HepG2 (cell line): Measurements from ENCODE around the gene TPM1. TPM values are rescaled to one million over a fixed set of nuclear protein-coding genes. Genes with fewer than 3 reads are reported as not detected.

Experiments
- BRD4 ChIP-seq: sonication (generic); formaldehyde crosslinking; IDR thresholded peaks from 2 replicates; pipeline ENCODE4 v1.4.0; 2020; ENCODE audit warnings: missing genetic modification reagents
- CHD2 ChIP-seq: IDR thresholded peaks from 2 replicates; pipeline ENCODE4 v1.6.1; 2011; ENCODE audit warnings: low read depth, low read length, improper control_type of control experiment
- DRAP1 ChIP-seq: IDR thresholded peaks from 2 replicates; pipeline ENCODE4 v1.6.1; 2016; ENCODE audit warnings: missing genetic modification reagents, missing compliant biosample characterization
- ELF1 ChIP-seq: sonication (generic); formaldehyde crosslinking; IDR thresholded peaks from 2 replicates; pipeline ENCODE4 v1.4.0; 2020; ENCODE audit warnings: missing genetic modification reagents
- GTF2F1 ChIP-seq: fragments of 150-350 bp; IDR thresholded peaks from 2 replicates; pipeline ENCODE4 v1.6.1; 2014; ENCODE audit warnings: low read length
- MAFK ChIP-seq, 2 experiments: IDR thresholded peaks in 1 of 2; conservative IDR thresholded peaks in 1 of 2; 2 replicates each; pipeline ENCODE4 v1.6.1; 2011; ENCODE audit warnings: improper control_type of control experiment in 2 of 2, low read length in 2 of 2
- MEF2D ChIP-seq: sonication (generic); formaldehyde crosslinking; IDR thresholded peaks from 2 replicates; pipeline ENCODE4 v1.5.1; 2020; ENCODE audit warnings: mild to moderate bottlenecking, missing genetic modification reagents
- NFE2L2 ChIP-seq: fragments of 150-350 bp; IDR thresholded peaks from 2 replicates; pipeline ENCODE4 v1.6.1; 2014; ENCODE audit warnings: low read length
- NR3C1 ChIP-seq: sonication (generic); formaldehyde crosslinking; IDR thresholded peaks from 2 replicates; pipeline ENCODE4 v1.4.0; 2020; ENCODE audit warnings: missing genetic modification reagents
- PREB ChIP-seq: sonication (generic); formaldehyde crosslinking; IDR thresholded peaks from 2 replicates; pipeline ENCODE4 v1.4.0; 2020; ENCODE audit warnings: missing genetic modification reagents
- SKIL ChIP-seq: sonication (generic); formaldehyde crosslinking; IDR thresholded peaks from 2 replicates; pipeline ENCODE4 v1.8.0; 2022; ENCODE audit warnings: missing genetic modification reagents, mild to moderate bottlenecking, moderate library complexity, borderline replicate concordance
- SP5 ChIP-seq: IDR thresholded peaks from 2 replicates; pipeline ENCODE4 v1.6.1; 2016; ENCODE audit warnings: low read depth, borderline replicate concordance
- TARDBP ChIP-seq: sonication (generic); formaldehyde crosslinking; IDR thresholded peaks from 2 replicates; pipeline ENCODE4 v1.8.0; 2022; ENCODE audit warnings: mild to moderate bottlenecking, missing genetic modification reagents
- TSC22D2 ChIP-seq: sonication (generic); formaldehyde crosslinking; IDR thresholded peaks from 2 replicates; pipeline ENCODE4 v1.5.1; 2020; ENCODE audit warnings: missing genetic modification reagents, mild to moderate bottlenecking, borderline replicate concordance
- ZBTB10 ChIP-seq: sonication (generic); formaldehyde crosslinking; IDR thresholded peaks from 2 replicates; pipeline ENCODE4 v1.4.0; 2020; ENCODE audit warnings: missing genetic modification reagents, borderline replicate concordance
- ZBTB7A ChIP-seq: sonication (generic); formaldehyde crosslinking; IDR thresholded peaks from 2 replicates; pipeline ENCODE4 v1.8.0; 2022; ENCODE audit warnings: mild to moderate bottlenecking, missing genetic modification reagents
- ZNF326 ChIP-seq: sonication (generic); formaldehyde crosslinking; IDR thresholded peaks from 2 replicates; pipeline ENCODE4 v1.4.0; 2020; ENCODE audit warnings: missing genetic modification reagents, borderline replicate concordance
- ZNF501 ChIP-seq: sonication (generic); formaldehyde crosslinking; IDR thresholded peaks from 2 replicates; pipeline ENCODE4 v1.5.1; 2020; ENCODE audit warnings: mild to moderate bottlenecking, moderate library complexity, missing genetic modification reagents
- ZNF530 ChIP-seq: sonication (generic); formaldehyde crosslinking; IDR thresholded peaks from 2 replicates; pipeline ENCODE4 v1.5.0; 2020; ENCODE audit warnings: low read depth, mild to moderate bottlenecking, missing genetic modification reagents
- ZNF552 ChIP-seq: sonication (generic); formaldehyde crosslinking; IDR thresholded peaks from 2 replicates; pipeline ENCODE4 v1.9.0; 2022; ENCODE audit warnings: missing genetic modification reagents, mild to moderate bottlenecking, borderline replicate concordance
- ZNF720 ChIP-seq: sonication (generic); formaldehyde crosslinking; IDR thresholded peaks from 2 replicates; pipeline ENCODE4 v1.4.0; 2020; ENCODE audit warnings: missing genetic modification reagents
- polyA plus RNA-seq, 8 experiments: library from polyadenylated mRNA; depleted of rRNA in 3 of 8; stranded (reverse) in 7 of 8; unstranded in 1 of 8; fragments of >200 nt; fragmentation: Illumina TruSeq in 4 of 8; extraction: Trizol in 4 of 8; gene quantifications; 2 replicates each; pipeline versions ENCODE4 v1.2.1 to v1.2.3, GENCODE V29; 2011 to 2016; ENCODE audit warnings: low read depth in 4 of 8, missing spikeins in 1 of 8, mixed read lengths in 1 of 8; ENCODE audit not compliant: insufficient read depth in 1 of 8
- total RNA-seq, 5 experiments: library from RNA; depleted of rRNA; stranded (reverse); fragments of >200 nt; fragmentation: Illumina TruSeq; extraction: Trizol; gene quantifications; 2 replicates each; pipeline ENCODE4 v1.2.3, GENCODE V29; 2016; ENCODE audit warnings: low read depth in 1 of 5
- TF ChIP-seq, protein P1 (sequence below): sonication (generic); formaldehyde crosslinking; IDR thresholded peaks from 2 replicates; pipeline ENCODE4 v1.8.0; 2022; ENCODE audit warnings: mild to moderate bottlenecking, missing genetic modification reagents

TPM1 gene
- total and polyA plus RNA-seq, 2 of the 13 experiments (the other 11 are each of a cell fraction or from before 2014, with no cell fraction given) = 98.9 to 109 TPM

- TF ChIP-seq ZNF530 (CRISPR knock-in tag) = no peak
- no peak; the same call in 1 of the 2 replicates for TF ChIP-seq DRAP1 (CRISPR knock-in tag)
- no peak for TF ChIP-seq GTF2F1
- 0 out of 2 replicates have a peak, but pooled peaks have one; percentile 41 for TF ChIP-seq BRD4 (CRISPR knock-in tag)
- TF ChIP-seq ZBTB7A (CRISPR knock-in tag) = no peak
- TF ChIP-seq TARDBP (CRISPR knock-in tag) = peak; percentile 75
- TF ChIP-seq ZNF720 (CRISPR knock-in tag) = no peak
- TF ChIP-seq SKIL (CRISPR knock-in tag) = no peak
- no peak for TF ChIP-seq ZNF326 (CRISPR knock-in tag)
- TF ChIP-seq NR3C1 (CRISPR knock-in tag) = no peak
- TF ChIP-seq ELF1 = 0 out of 2 replicates have a peak, but pooled peaks have one; percentile 20
- TF ChIP-seq SP5 = no peak
- TF ChIP-seq PREB (CRISPR knock-in tag) = no peak
- TF ChIP-seq ZBTB10 (CRISPR knock-in tag) = no peak
- no peak for TF ChIP-seq CHD2
- no peak for TF ChIP-seq NFE2L2
- TF ChIP-seq MEF2D (CRISPR knock-in tag) = no peak
- no peak for TF ChIP-seq MAFK (conservative IDR thresholded peaks at IDR 0.05 in 1 of 2, IDR thresholded peaks at IDR 0.05 in 1 of 2; ENCODE audit: low read length in 2 of 2)
- TF ChIP-seq TSC22D2 (CRISPR knock-in tag) = no peak
- TF ChIP-seq ZNF552 (CRISPR knock-in tag) = no peak
- TF ChIP-seq ZNF501 (CRISPR knock-in tag) = no peak
- TF ChIP-seq, protein P1, sequence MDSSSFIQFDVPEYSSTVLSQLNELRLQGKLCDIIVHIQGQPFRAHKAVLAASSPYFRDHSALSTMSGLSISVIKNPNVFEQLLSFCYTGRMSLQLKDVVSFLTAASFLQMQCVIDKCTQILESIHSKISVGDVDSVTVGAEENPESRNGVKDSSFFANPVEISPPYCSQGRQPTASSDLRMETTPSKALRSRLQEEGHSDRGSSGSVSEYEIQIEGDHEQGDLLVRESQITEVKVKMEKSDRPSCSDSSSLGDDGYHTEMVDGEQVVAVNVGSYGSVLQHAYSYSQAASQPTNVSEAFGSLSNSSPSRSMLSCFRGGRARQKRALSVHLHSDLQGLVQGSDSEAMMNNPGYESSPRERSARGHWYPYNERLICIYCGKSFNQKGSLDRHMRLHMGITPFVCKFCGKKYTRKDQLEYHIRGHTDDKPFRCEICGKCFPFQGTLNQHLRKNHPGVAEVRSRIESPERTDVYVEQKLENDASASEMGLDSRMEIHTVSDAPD = peak; percentile 37; the same call in 1 of the 2 replicates
These were observed 31.4 kb upstream of the TPM1 start (continued) for GRCh38 chr15:63010920-63011693.
